AG08396 (cell line): ENCODE measurements around the gene GK.
A peak's percentile ranks its signal among the peaks of the same experiment; 100 is the strongest.
"Not testable (repeated sequence)": the region's sequence is repeated elsewhere in the genome, so short reads cannot be mapped to it uniquely, and the experiment has no call there.

Experiments used
- DNase-seq: peaks from one replicate; pipeline ENCODE4 v3.0.0; 2012; ENCODE audit warnings: low spot score, mixed read lengths

GK gene

GRCh38 chrX:30653415-30654131, at the start of gene GK:
GK (plus strand) TSS chrX:30653423; CDS start chrX:30653538, 115 bp downstream.
- peak; percentile 11 for DNase-seq

GRCh38 chrX:30607155-30607554, 46.1 kb upstream of the GK start:
- DNase-seq: no peak

GRCh38 chrX:30610026-30610425, 43.2 kb upstream of the GK start:
- DNase-seq: no peak

GRCh38 chrX:30612250-30612655, 41.0 kb upstream of the GK start:
- no peak for DNase-seq

- DNase-seq: no peak
These were observed 39.5 kb upstream of the GK start for GRCh38 chrX:30613721-30614120.

- DNase-seq: no peak
These were observed 38.0 kb upstream of the GK start for GRCh38 chrX:30615229-30615628.

- DNase-seq: no peak
These were observed 35.0 kb upstream of the GK start for GRCh38 chrX:30618160-30618765.

GRCh38 chrX:30620125-30620524, 33.1 kb upstream of the GK start:
- no peak for DNase-seq

- DNase-seq: peak; percentile 77
These were observed 32.1 kb upstream of the GK start for GRCh38 chrX:30620980-30621618.

- no peak for DNase-seq
These were observed 30.9 kb upstream of the GK start for GRCh38 chrX:30622361-30622760.

- DNase-seq: no peak
These were observed 26.8 kb upstream of the GK start for GRCh38 chrX:30626402-30626801.

- DNase-seq: no peak
These were observed 25.2 kb upstream of the GK start for GRCh38 chrX:30627818-30628652.

GRCh38 chrX:30634070-30634469, 19.2 kb upstream of the GK start:
- DNase-seq: not testable (repeated sequence)

- peak; percentile 8 for DNase-seq
These were observed 17.6 kb upstream of the GK start for GRCh38 chrX:30635630-30636029.

GRCh38 chrX:30637874-30638815, 15.1 kb upstream of the GK start:
- no peak for DNase-seq

- not testable (repeated sequence) for DNase-seq
These were observed 13.5 kb upstream of the GK start for GRCh38 chrX:30639702-30640101.

GRCh38 chrX:30642642-30643041, 10.6 kb upstream of the GK start:
- no peak for DNase-seq

GRCh38 chrX:30643313-30643821, 9.9 kb upstream of the GK start:
- peak; percentile 28 for DNase-seq

- DNase-seq: no peak
These were observed 3.4 kb upstream of the GK start for GRCh38 chrX:30649859-30650258.

GRCh38 chrX:30652527-30653414, 452 bp upstream of the GK start:
- peak; percentile 93 for DNase-seq
